DND-41 (cell line): ENCODE data around the gene ACP5.

Experiments
- CTCF ChIP-seq: IDR thresholded peaks from 2 replicates; pipeline ENCODE4 v1.5.1; 2012; ENCODE audit warnings: borderline replicate concordance, low read length, moderate library complexity, mild to moderate bottlenecking; ENCODE audit not compliant: poor library complexity, severe bottlenecking; ENCODE audit errors: extremely low read depth
- EZH2 ChIP-seq: IDR thresholded peaks from 3 replicates; pipeline ENCODE4 v1.6.1; 2012; ENCODE audit warnings: borderline replicate concordance, low read depth, mild to moderate bottlenecking, moderate library complexity, low read length, inconsistent platforms; ENCODE audit not compliant: severe bottlenecking

GRCh38 chr19:11558881-11559828, 18.3 kb downstream of the ACP5 start, which contains the start of gene ELOF1:
- TF ChIP-seq CTCF (peak; percentile 42), EZH2 (no peak)
